Measurements from ENCODE around the gene ADAMTS3.

Gene ADAMTS3

DNA sequence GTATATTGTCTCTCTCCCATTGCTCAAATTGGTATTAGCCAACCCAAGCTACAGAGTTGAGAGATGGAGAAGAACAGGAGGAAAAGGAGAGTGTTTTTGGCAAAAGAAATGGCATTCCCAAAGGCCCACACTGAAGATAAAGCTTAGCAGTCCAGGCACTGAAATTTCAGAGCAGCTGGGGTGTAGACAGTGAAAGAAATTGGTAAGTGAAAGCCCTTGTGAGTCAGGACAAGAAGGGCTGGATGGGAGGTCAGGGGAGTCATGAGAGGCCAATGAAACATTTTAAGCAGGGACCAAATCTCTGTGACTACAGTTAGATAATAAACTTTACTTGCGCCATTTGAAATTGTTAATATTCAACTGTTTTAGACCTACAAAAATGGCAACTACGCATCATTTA is 177.7 kb downstream of the ADAMTS3 start:
- H3K36me3 ChIP-seq (ENCODE audit: control insufficient read depth, insufficient read depth, low read length), result no peaks in the 10 kb centered on the region

DNA sequence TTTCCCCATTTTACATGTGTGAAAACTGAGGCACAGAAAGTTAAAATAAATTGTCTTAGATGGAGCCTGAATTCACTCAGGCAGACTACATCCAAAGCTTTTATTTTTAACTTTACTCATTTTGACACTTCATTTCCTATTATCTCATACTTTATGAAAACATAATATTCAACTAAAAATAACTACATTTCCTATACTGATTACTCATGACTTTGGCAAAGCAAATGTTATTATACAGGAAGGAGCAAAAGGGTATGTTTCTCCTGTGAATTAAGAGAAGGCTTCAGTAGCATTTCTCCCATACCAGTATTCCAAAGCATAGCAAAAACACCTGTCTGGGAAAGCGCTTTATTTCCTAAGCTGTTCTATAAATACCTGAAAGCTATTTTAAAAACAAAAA is 178.6 kb downstream of the ADAMTS3 start:
- Histone ChIP-seq H3K9ac (ENCODE audit: low read depth, low read length) (no peak overlapping the region), H3K4me1 (ENCODE audit: control insufficient read depth, insufficient read depth, low read length) (no peaks in the 10 kb centered on the region), H3K4me3 (ENCODE audit: low read depth, low read length) (no peak overlapping the region), H3K27me3 (ENCODE audit: control insufficient read depth, insufficient read depth, low read length) (no peaks in the 10 kb centered on the region), H3K9me3 (ENCODE audit: control insufficient read depth, insufficient read depth, low read length) (no peaks in the 10 kb centered on the region), H3K36me3 (ENCODE audit: control insufficient read depth, insufficient read depth, low read length) (no peaks in the 10 kb centered on the region)

More for the DNA sequence above, 177.7 kb downstream of the ADAMTS3 start:
- Histone ChIP-seq H3K4me1 (ENCODE audit: control insufficient read depth, insufficient read depth, low read length) (no peaks in the 10 kb centered on the region), H3K4me3 (ENCODE audit: low read depth, low read length) (no peak overlapping the region), H3K27me3 (ENCODE audit: control insufficient read depth, insufficient read depth, low read length) (no peaks in the 10 kb centered on the region), H3K9ac (ENCODE audit: low read depth, low read length) (no peak overlapping the region), H3K9me3 (ENCODE audit: control insufficient read depth, insufficient read depth, low read length) (no peaks in the 10 kb centered on the region)

- no peak overlapping the region for H3K9ac ChIP-seq (ENCODE audit: low read depth, low read length)
- H3K36me3 ChIP-seq (ENCODE audit: control insufficient read depth, insufficient read depth, low read length), result no peaks in the 10 kb centered on the region
- H3K4me3 ChIP-seq (ENCODE audit: low read depth, low read length), result no peak overlapping the region
- no peaks in the 10 kb centered on the region for H3K27me3 ChIP-seq (ENCODE audit: control insufficient read depth, insufficient read depth, low read length)
- H3K4me1 ChIP-seq (ENCODE audit: control insufficient read depth, insufficient read depth, low read length), result no peaks in the 10 kb centered on the region
- no peaks in the 10 kb centered on the region for H3K9me3 ChIP-seq (ENCODE audit: control insufficient read depth, insufficient read depth, low read length)
Observed at GRCh38 chr4:72388521-72388920, 180.5 kb downstream of the ADAMTS3 start.

- no peak overlapping the region for H3K4me3 ChIP-seq (ENCODE audit: low read depth, low read length)
- H3K4me1 ChIP-seq (ENCODE audit: control insufficient read depth, insufficient read depth, low read length), result no peaks in the 10 kb centered on the region
- no peak overlapping the region for H3K9ac ChIP-seq (ENCODE audit: low read depth, low read length)
- no peaks in the 10 kb centered on the region for H3K36me3 ChIP-seq (ENCODE audit: control insufficient read depth, insufficient read depth, low read length)
- no peaks in the 10 kb centered on the region for H3K9me3 ChIP-seq (ENCODE audit: control insufficient read depth, insufficient read depth, low read length)
- no peaks in the 10 kb centered on the region for H3K27me3 ChIP-seq (ENCODE audit: control insufficient read depth, insufficient read depth, low read length)
Observed at GRCh38 chr4:72387959-72388358, 181.1 kb downstream of the ADAMTS3 start.

GRCh38 chr4:72383439-72383838 is 185.6 kb downstream of the ADAMTS3 start:
- no peak overlapping the region for H3K4me3 ChIP-seq (ENCODE audit: low read depth, low read length)
- H3K9me3 ChIP-seq (ENCODE audit: control insufficient read depth, insufficient read depth, low read length), result no peaks in the 10 kb centered on the region
- no peak overlapping the region for H3K9ac ChIP-seq (ENCODE audit: low read depth, low read length)
- H3K4me1 ChIP-seq (ENCODE audit: control insufficient read depth, insufficient read depth, low read length), result no peaks in the 10 kb centered on the region
- H3K36me3 ChIP-seq (ENCODE audit: control insufficient read depth, insufficient read depth, low read length), result no peaks in the 10 kb centered on the region
- H3K27me3 ChIP-seq (ENCODE audit: control insufficient read depth, insufficient read depth, low read length), result no peaks in the 10 kb centered on the region

DNA sequence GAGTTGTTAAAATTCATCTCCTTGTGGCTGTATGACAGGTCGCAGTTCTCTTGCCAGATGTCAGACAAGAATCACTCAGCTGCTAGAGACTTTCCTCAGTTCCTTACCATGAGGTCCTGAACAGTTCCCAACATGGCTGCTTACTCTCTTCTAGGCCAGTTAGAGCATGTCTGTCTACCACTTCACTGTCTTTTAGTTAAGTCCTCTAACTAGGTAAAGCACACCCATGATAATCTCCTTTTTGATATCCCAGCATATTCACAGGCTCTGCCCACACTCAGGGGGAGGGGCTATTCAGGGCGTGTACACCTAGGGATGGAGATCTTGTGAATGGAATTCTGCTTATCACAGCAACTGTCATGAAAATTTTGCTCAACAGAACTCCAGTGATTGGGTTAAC is 190.1 kb downstream of the ADAMTS3 start:
- no peak overlapping the region for H3K4me3 ChIP-seq (ENCODE audit: low read depth, low read length)
- H3K36me3 ChIP-seq (ENCODE audit: control insufficient read depth, insufficient read depth, low read length), result no peaks in the 10 kb centered on the region
- H3K4me1 ChIP-seq (ENCODE audit: control insufficient read depth, insufficient read depth, low read length), result no peaks in the 10 kb centered on the region
- H3K27me3 ChIP-seq (ENCODE audit: control insufficient read depth, insufficient read depth, low read length), result no peaks in the 10 kb centered on the region
- H3K9me3 ChIP-seq (ENCODE audit: control insufficient read depth, insufficient read depth, low read length), result no peaks in the 10 kb centered on the region
- no peak overlapping the region for H3K9ac ChIP-seq (ENCODE audit: low read depth, low read length)

DNA sequence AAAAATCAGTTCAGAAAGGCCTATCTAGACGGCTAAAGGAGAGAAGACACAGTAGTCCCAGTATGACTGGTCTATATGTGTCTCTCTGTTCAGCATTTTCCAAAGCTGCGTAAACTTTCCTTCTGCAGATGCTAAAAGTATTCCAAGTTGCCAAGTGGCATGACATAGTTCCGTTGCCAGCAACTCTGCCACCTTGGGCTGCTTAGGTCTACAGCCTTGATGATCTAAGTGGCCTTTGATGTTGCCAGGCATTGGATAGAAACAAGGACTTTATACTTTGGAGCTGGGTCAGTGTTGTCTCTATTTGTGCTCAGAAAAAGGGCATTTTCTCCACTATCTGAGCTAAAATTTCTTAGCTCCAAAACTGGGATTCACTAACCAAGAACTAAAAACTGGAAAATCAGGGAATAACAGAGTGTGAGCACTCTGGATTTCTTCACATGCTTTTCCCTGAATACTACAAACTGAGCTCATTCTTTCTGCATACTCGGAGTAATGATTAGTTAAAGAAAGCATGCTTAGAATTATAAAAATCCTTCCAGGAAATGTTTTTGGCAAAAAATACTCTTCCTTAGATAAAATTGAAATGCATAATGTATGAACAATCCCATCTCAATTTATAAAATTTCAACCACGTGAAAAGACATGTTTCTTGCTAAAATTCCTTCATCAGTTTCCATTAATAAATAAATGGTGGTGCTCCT is 191.4 kb downstream of the ADAMTS3 start:
- Histone ChIP-seq H3K9ac (ENCODE audit: low read depth, low read length) (no peak overlapping the region), H3K4me1 (ENCODE audit: control insufficient read depth, insufficient read depth, low read length) (no peaks in the 10 kb centered on the region), H3K9me3 (ENCODE audit: control insufficient read depth, insufficient read depth, low read length) (no peaks in the 10 kb centered on the region), H3K27me3 (ENCODE audit: control insufficient read depth, insufficient read depth, low read length) (no peaks in the 10 kb centered on the region), H3K4me3 (ENCODE audit: low read depth, low read length) (no peak overlapping the region), H3K36me3 (ENCODE audit: control insufficient read depth, insufficient read depth, low read length) (no peaks in the 10 kb centered on the region)

GRCh38 chr4:72376901-72377300 is 192.1 kb downstream of the ADAMTS3 start:
- no peaks in the 10 kb centered on the region for H3K27me3 ChIP-seq (ENCODE audit: control insufficient read depth, insufficient read depth, low read length)
- no peak overlapping the region for H3K4me3 ChIP-seq (ENCODE audit: low read depth, low read length)
- no peak overlapping the region for H3K9ac ChIP-seq (ENCODE audit: low read depth, low read length)
- H3K9me3 ChIP-seq (ENCODE audit: control insufficient read depth, insufficient read depth, low read length), result no peaks in the 10 kb centered on the region
- H3K36me3 ChIP-seq (ENCODE audit: control insufficient read depth, insufficient read depth, low read length), result no peaks in the 10 kb centered on the region
- no peaks in the 10 kb centered on the region for H3K4me1 ChIP-seq (ENCODE audit: control insufficient read depth, insufficient read depth, low read length)

- Histone ChIP-seq H3K9me3 (ENCODE audit: control insufficient read depth, insufficient read depth, low read length) (no peaks in the 10 kb centered on the region), H3K4me3 (ENCODE audit: low read depth, low read length) (no peak overlapping the region), H3K9ac (ENCODE audit: low read depth, low read length) (no peak overlapping the region)
Observed at GRCh38 chr4:72375073-72375736, 193.8 kb downstream of the ADAMTS3 start.

DNA sequence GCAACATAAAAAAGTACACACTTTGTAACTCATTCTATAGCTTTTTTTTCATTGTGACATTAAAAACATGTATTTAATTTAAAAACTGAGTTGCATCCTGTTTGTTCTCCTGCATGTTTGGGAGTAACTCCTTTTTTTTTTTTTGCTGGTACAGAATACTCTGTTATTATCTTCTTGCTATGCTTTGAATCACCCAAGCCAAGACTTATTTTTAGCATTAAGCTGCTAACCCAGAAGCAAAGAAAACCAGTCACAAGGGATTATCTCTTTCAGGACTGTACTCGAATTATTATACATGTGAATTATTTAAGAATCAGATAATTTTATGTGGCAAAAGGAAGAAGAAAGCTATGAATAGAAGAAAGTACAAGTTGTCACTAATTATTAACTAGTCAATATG is 194.9 kb downstream of the ADAMTS3 start:
- no peak overlapping the region for H3K4me3 ChIP-seq (ENCODE audit: low read depth, low read length)
- no peaks in the 10 kb centered on the region for H3K4me1 ChIP-seq (ENCODE audit: control insufficient read depth, insufficient read depth, low read length)
- H3K9me3 ChIP-seq (ENCODE audit: control insufficient read depth, insufficient read depth, low read length), result no peaks in the 10 kb centered on the region
- no peaks in the 10 kb centered on the region for H3K27me3 ChIP-seq (ENCODE audit: control insufficient read depth, insufficient read depth, low read length)
- H3K36me3 ChIP-seq (ENCODE audit: control insufficient read depth, insufficient read depth, low read length), result no peaks in the 10 kb centered on the region
- H3K9ac ChIP-seq (ENCODE audit: low read depth, low read length), result no peak overlapping the region

More at GRCh38 chr4:72375073-72375736, 193.8 kb downstream of the ADAMTS3 start:
- no peaks in the 10 kb centered on the region for H3K36me3 ChIP-seq (ENCODE audit: control insufficient read depth, insufficient read depth, low read length)
- no peaks in the 10 kb centered on the region for H3K27me3 ChIP-seq (ENCODE audit: control insufficient read depth, insufficient read depth, low read length)
- H3K4me1 ChIP-seq (ENCODE audit: control insufficient read depth, insufficient read depth, low read length), result no peaks in the 10 kb centered on the region

DNA sequence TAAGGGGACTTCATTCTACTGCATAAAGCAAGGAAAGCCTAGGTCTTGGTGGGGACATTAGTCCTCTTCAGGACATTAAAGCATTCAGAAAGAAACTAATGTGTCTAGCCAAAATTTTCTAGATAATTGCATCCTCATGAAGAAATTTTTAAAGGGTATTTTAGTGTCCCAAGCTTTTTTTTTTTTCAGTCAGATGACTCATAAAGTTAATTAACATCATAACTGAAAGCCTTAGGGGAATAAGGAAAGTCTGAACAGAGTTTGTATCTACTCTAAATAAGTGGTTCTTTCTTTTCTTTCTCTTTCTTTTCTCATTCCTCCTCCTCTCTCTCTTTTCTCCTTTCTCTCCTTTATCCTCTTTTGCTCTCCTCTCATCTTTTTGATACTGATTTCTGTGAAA is 202.4 kb downstream of the ADAMTS3 start:
- Histone ChIP-seq H3K27me3 (ENCODE audit: control insufficient read depth, insufficient read depth, low read length) (no peaks in the 10 kb centered on the region), H3K36me3 (ENCODE audit: control insufficient read depth, insufficient read depth, low read length) (no peaks in the 10 kb centered on the region), H3K4me1 (ENCODE audit: control insufficient read depth, insufficient read depth, low read length) (peaks cover 3% of the 10 kb centered on the region), H3K9ac (ENCODE audit: low read depth, low read length) (no peak overlapping the region), H3K4me3 (ENCODE audit: low read depth, low read length) (no peak overlapping the region), H3K9me3 (ENCODE audit: control insufficient read depth, insufficient read depth, low read length) (no peaks in the 10 kb centered on the region)

DNA sequence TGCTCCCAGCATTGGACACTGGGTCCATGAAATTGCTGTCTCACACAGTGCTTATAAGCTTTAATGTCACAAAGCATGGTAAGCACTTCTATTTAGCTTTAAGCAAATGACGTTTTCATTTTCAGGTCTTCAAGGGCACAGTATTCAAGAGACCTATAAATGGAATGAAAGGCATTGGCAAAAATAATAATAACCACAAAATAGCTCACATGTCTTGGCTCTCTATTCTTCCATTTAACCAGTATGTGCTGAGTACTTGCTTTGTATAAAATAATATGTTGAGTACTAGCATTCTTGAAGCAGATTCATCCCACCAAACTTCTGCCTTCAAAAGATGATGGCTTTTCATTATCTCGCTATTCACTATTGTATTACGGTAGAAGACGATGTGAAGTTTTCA is 203.0 kb downstream of the ADAMTS3 start:
- Histone ChIP-seq H3K4me3 (ENCODE audit: low read depth, low read length) (no peak overlapping the region), H3K4me1 (ENCODE audit: control insufficient read depth, insufficient read depth, low read length) (peaks cover 3% of the 10 kb centered on the region), H3K36me3 (ENCODE audit: control insufficient read depth, insufficient read depth, low read length) (no peaks in the 10 kb centered on the region), H3K27me3 (ENCODE audit: control insufficient read depth, insufficient read depth, low read length) (no peaks in the 10 kb centered on the region), H3K9ac (ENCODE audit: low read depth, low read length) (no peak overlapping the region), H3K9me3 (ENCODE audit: control insufficient read depth, insufficient read depth, low read length) (no peaks in the 10 kb centered on the region)
